CD14-positive monocyte (primary cell): ENCODE data around the gene SHANK3. TPM values are rescaled to one million over a fixed set of nuclear protein-coding genes. Genes with fewer than 3 reads are reported as not detected.

Experiments used
- DNase-seq, 3 donors: peaks; one replicate each; pipeline ENCODE4 v3.0.0-alpha.2; 2011 to 2022
- H2AFZ ChIP-seq: 2 replicates; pipeline ENCODE4 v1.6.0; 2012; ENCODE audit warnings: mild to moderate bottlenecking, low read depth, low read length, inconsistent platforms; ENCODE audit not compliant: insufficient read depth, poor library complexity, severe bottlenecking
- H3K27ac ChIP-seq, 2 donors: 1 replicate in 1 of 2; 2 replicates in 1 of 2; pipeline ENCODE4 v1.5.1; 2012 to 2013; ENCODE audit warnings: low read length in 2 of 2, control low read depth in 1 of 2, inconsistent platforms in 1 of 2, low read depth in 1 of 2, mild to moderate bottlenecking in 1 of 2
- H3K27me3 ChIP-seq, 2 donors: one replicate each; pipeline versions ENCODE4 v1.6.0 to v1.6.1; 2011 to 2013; ENCODE audit warnings: low read length in 2 of 2; ENCODE audit not compliant: control insufficient read depth in 2 of 2, insufficient read depth in 2 of 2
- H3K36me3 ChIP-seq, 2 donors: replicated peaks in 1 of 2; 1 replicate in 1 of 2; 2 replicates in 1 of 2; pipeline versions ENCODE4 v1.5.1 to v1.6.1; 2012 to 2013; ENCODE audit warnings: low read length in 2 of 2, control low read depth in 1 of 2, inconsistent platforms in 1 of 2, mild to moderate bottlenecking in 1 of 2; ENCODE audit not compliant: insufficient read depth in 2 of 2, control insufficient read depth in 1 of 2
- H3K4me1 ChIP-seq, 2 donors: 1 replicate in 1 of 2; 2 replicates in 1 of 2; pipeline versions ENCODE4 v1.5.1 to v1.6.1; 2012 to 2013; ENCODE audit warnings: low read length in 2 of 2, control low read depth in 1 of 2, inconsistent platforms in 1 of 2, mild to moderate bottlenecking in 1 of 2, moderate library complexity in 1 of 2; ENCODE audit not compliant: insufficient read depth in 2 of 2, control insufficient read depth in 1 of 2
- H3K4me2 ChIP-seq: replicated peaks from 2 replicates; pipeline ENCODE3; 2012; ENCODE audit warnings: low read length, moderate library complexity, mild to moderate bottlenecking; ENCODE audit not compliant: poor library complexity, severe bottlenecking; ENCODE audit errors: extremely low read depth
- H3K4me3 ChIP-seq, 3 experiments: fragments of 200-600 bp in 1 of 3; sonication (generic) in 1 of 3; replicated peaks in 1 of 3; 1 replicate in 2 of 3; 2 replicates in 1 of 3; pipeline ENCODE4 v1.5.1; 2011 to 2013; ENCODE audit warnings: low read length in 3 of 3, mild to moderate bottlenecking in 3 of 3, control low read depth in 2 of 3, low read depth in 2 of 3, inconsistent platforms in 1 of 3, moderate library complexity in 1 of 3
- H3K79me2 ChIP-seq: 2 replicates; pipeline ENCODE4 v1.6.0; 2012; ENCODE audit warnings: mild to moderate bottlenecking, control low read depth, inconsistent platforms, low read length, moderate library complexity; ENCODE audit not compliant: insufficient read depth
- H3K9ac ChIP-seq: 2 replicates; pipeline ENCODE4 v1.6.0; 2017; ENCODE audit warnings: low read length, mild to moderate bottlenecking; ENCODE audit not compliant: insufficient read depth, poor library complexity, severe bottlenecking
- H3K9me3 ChIP-seq, 2 donors: replicated peaks in 1 of 2; 1 replicate in 1 of 2; 2 replicates in 1 of 2; pipeline versions ENCODE4 v1.5.1 to v1.6.1; 2012 to 2013; ENCODE audit warnings: low read length in 2 of 2, control low read depth in 1 of 2; ENCODE audit not compliant: control insufficient read depth in 1 of 2, insufficient read depth in 1 of 2
- H4K20me1 ChIP-seq: 2 replicates; pipeline ENCODE4 v1.6.0; 2012; ENCODE audit warnings: mild to moderate bottlenecking, low read length, control low read depth, moderate library complexity; ENCODE audit not compliant: insufficient read depth
- H3K27ac Mint-ChIP-seq, 7 donors: one replicate each; pipeline ENCODE4 v1.8.0; 2020; ENCODE audit warnings: mild to moderate bottlenecking in 7 of 7, mixed read lengths in 7 of 7, moderate library complexity in 6 of 7, inconsistent platforms in 2 of 7
- H3K27me3 Mint-ChIP-seq, 3 donors: one replicate each; pipeline ENCODE4 v1.8.0; 2021 to 2022; ENCODE audit warnings: low read depth in 3 of 3, mild to moderate bottlenecking in 3 of 3, mixed read lengths in 3 of 3, moderate library complexity in 3 of 3, inconsistent platforms in 1 of 3
- H3K36me3 Mint-ChIP-seq, 2 donors: one replicate each; pipeline ENCODE4 v1.8.0; 2020; ENCODE audit warnings: mixed read lengths in 2 of 2, inconsistent platforms in 1 of 2, mild to moderate bottlenecking in 1 of 2
- H3K4me1 Mint-ChIP-seq: one replicate; pipeline ENCODE4 v1.8.0; 2020; ENCODE audit warnings: mild to moderate bottlenecking, mixed read lengths
- H3K4me3 Mint-ChIP-seq, 2 donors: one replicate each; pipeline ENCODE4 v1.8.0; 2020; ENCODE audit warnings: mild to moderate bottlenecking in 2 of 2, mixed read lengths in 2 of 2, moderate library complexity in 1 of 2
- H3K9me3 Mint-ChIP-seq, 7 donors: one replicate each; pipeline ENCODE4 v1.8.0; 2020 to 2022; ENCODE audit warnings: mixed read lengths in 7 of 7, mild to moderate bottlenecking in 6 of 7, moderate library complexity in 6 of 7, inconsistent platforms in 2 of 7
- WGBS: methylation state at CpG from one replicate; pipeline ENCODE4 v1.1.5; 2013; ENCODE audit warnings: missing lambda C conversion rate; ENCODE audit not compliant: insufficient coverage; 5-methylcytosine and 5-hydroxymethylcytosine counted together
- intact Hi-C, 2 donors: fragments of 100-400 bp; cut with micrococcal nuclease; formaldehyde crosslinking; loops; one replicate each; pipeline versions ENCODE4 v1.15.0 to v1.15.1; 2023
- polyA plus RNA-seq, 3 donors: library from polyadenylated mRNA; depleted of rRNA in 1 of 3; unstranded in 2 of 3; stranded (reverse) in 1 of 3; fragments of 300-500 nt in 2 of 3; fragments of >200 nt in 1 of 3; fragmentation: Illumina TruSeq in 2 of 3; gene quantifications; 1 replicate in 2 of 3; 2 replicates in 1 of 3; pipeline ENCODE4 v1.2.3, GENCODE V29; 2012 to 2021
- TF ChIP-seq, protein P1 (sequence below): fragments of 200-600 bp; IDR thresholded peaks from one replicate; pipeline ENCODE4 v1.8.0; 2022; ENCODE audit warnings: antibody characterized with exemption, mild to moderate bottlenecking

Gene SHANK3
- polyA plus RNA-seq, 3 donors, result not detected

DNA sequence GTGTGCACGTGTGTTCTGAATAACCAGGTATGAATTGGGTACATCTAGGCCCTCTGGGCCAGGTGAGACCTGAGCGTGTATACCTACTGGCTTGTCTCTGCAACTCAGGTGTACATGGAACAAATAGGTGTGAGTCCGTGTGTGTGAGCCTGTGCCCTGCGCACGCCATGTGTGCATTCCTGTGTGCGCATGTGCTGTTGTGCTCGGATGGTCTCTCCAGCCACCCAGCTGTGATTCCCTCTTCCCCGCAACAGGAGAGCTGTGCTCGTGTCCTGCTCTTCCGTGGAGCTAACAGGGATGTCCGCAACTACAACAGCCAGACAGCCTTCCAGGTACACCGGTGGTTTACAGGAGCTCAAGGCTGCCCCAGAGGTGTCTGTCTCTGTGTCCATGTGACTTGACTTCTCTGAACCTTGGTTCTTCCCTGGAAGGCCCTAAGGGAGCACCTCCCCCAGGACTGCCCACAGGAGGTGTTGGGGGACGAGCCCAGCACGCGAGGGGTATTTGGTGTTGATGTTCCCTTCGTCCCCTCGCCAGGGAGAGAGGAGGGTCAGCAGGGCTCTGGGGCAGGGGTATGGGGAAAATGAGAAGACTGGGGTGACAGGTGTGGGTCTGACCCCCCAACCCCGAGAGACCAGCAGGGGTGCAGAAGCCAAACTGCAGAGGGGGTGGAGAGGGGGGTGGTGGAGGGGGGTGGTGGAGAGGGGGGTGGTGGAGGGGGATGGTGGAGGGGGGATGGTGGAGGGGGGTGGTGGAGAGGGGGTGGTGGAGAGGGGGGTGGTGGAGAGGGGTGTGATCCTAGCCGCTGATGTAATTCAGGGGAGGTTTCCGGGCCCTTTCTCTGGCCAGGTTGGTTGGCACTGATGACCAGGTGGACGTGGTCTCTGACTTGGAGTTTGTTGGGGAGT, 10.7 kb downstream of the SHANK3 start:
- no peak overlapping the region for H3K27ac ChIP-seq
- H3K4me2 ChIP-seq, result no peak overlapping the region
- Mint-ChIP-seq H3K27me3 (peaks cover 2% of the 10 kb centered on the region in 3 donors), H3K4me1 (peaks cover 13% of the 10 kb centered on the region), H3K4me3 (no peak overlapping the region), H3K9me3 (peaks cover 2 to 14% (median 4%) of the 10 kb centered on the region in 7 donors), H3K27ac (no peak overlapping the region), H3K36me3 (no peaks in the 10 kb centered on the region)
- H4K20me1 ChIP-seq, result no peaks in the 10 kb centered on the region
- peaks cover 0 to 11% of the 10 kb centered on the region in 2 donors for H3K9me3 ChIP-seq
- no peaks in the 10 kb centered on the region for H3K79me2 ChIP-seq
- H2AFZ ChIP-seq, result no peak overlapping the region
- no peak overlapping the region for H3K4me3 ChIP-seq
- peaks cover 13 to 15% of the 10 kb centered on the region in 2 donors for H3K4me1 ChIP-seq
- TF ChIP-seq, protein P1, sequence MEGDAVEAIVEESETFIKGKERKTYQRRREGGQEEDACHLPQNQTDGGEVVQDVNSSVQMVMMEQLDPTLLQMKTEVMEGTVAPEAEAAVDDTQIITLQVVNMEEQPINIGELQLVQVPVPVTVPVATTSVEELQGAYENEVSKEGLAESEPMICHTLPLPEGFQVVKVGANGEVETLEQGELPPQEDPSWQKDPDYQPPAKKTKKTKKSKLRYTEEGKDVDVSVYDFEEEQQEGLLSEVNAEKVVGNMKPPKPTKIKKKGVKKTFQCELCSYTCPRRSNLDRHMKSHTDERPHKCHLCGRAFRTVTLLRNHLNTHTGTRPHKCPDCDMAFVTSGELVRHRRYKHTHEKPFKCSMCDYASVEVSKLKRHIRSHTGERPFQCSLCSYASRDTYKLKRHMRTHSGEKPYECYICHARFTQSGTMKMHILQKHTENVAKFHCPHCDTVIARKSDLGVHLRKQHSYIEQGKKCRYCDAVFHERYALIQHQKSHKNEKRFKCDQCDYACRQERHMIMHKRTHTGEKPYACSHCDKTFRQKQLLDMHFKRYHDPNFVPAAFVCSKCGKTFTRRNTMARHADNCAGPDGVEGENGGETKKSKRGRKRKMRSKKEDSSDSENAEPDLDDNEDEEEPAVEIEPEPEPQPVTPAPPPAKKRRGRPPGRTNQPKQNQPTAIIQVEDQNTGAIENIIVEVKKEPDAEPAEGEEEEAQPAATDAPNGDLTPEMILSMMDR, result no peak
- peak in 1 of 3 donors; percentile 3 for DNase-seq
- H3K9ac ChIP-seq, result no peak overlapping the region
- over 99% methylated on average over 19 of the region's 21 CpGs for WGBS
- H3K27me3 ChIP-seq, result no peaks in the 10 kb centered on the region
- H3K36me3 ChIP-seq, result no peaks in the 10 kb centered on the region
- intact Hi-C loops, result no loop called here

DNA sequence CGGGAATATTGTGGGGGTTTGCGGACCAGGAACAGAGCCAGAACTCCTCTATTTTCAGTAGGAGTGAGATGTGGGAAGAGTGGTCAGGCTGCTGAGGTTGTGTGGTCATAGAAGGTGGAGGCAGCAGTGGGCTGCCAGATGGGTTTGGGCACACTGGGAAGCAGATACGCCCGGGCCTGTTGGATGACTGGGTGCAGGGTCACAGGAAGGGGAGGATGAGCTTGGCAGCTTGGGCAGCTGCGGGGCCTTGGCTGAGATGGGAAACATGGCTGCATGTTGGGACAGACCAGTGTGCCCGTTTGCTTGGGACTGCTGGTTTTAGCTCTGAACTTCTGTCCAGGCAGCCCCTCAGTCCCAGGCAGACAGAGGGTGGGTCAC, 11.4 kb downstream of the SHANK3 start:
- Mint-ChIP-seq H3K36me3 (no peaks in the 10 kb centered on the region), H3K9me3 (peaks cover 2 to 14% (median 4%) of the 10 kb centered on the region in 7 donors), H3K4me3 (no peak overlapping the region), H3K27ac (no peak overlapping the region), H3K27me3 (peaks cover 2% of the 10 kb centered on the region in 3 donors), H3K4me1 (peaks cover 13% of the 10 kb centered on the region)
- TF ChIP-seq, protein P1, result no peak
- no peak overlapping the region for H3K4me2 ChIP-seq
- no peaks in the 10 kb centered on the region for H3K36me3 ChIP-seq
- H3K9ac ChIP-seq, result no peak overlapping the region
- no peaks in the 10 kb centered on the region for H3K27me3 ChIP-seq
- intact Hi-C loops, result no loop called here
- no peak overlapping the region for H3K4me3 ChIP-seq
- H3K79me2 ChIP-seq, result no peaks in the 10 kb centered on the region
- H2AFZ ChIP-seq, result no peak overlapping the region
- H3K4me1 ChIP-seq, result peaks cover 13 to 15% of the 10 kb centered on the region in 2 donors
- WGBS, result 72% methylated on average over 6 of the region's 6 CpGs
- H3K9me3 ChIP-seq, result peaks cover 0 to 11% of the 10 kb centered on the region in 2 donors
- no peak overlapping the region for H3K27ac ChIP-seq
- H4K20me1 ChIP-seq, result no peaks in the 10 kb centered on the region
- DNase-seq, result no peak
